GM21619 (cell line): Measurements from ENCODE around the gene PODN.

ENCODE experiments used
- ATAC-seq: cut with Tn5 transposase; IDR thresholded peaks from one replicate; pipeline ENCODE4 v1.9.1; 2021; ENCODE audit not compliant: unreplicated experiment

The PODN gene

DNA sequence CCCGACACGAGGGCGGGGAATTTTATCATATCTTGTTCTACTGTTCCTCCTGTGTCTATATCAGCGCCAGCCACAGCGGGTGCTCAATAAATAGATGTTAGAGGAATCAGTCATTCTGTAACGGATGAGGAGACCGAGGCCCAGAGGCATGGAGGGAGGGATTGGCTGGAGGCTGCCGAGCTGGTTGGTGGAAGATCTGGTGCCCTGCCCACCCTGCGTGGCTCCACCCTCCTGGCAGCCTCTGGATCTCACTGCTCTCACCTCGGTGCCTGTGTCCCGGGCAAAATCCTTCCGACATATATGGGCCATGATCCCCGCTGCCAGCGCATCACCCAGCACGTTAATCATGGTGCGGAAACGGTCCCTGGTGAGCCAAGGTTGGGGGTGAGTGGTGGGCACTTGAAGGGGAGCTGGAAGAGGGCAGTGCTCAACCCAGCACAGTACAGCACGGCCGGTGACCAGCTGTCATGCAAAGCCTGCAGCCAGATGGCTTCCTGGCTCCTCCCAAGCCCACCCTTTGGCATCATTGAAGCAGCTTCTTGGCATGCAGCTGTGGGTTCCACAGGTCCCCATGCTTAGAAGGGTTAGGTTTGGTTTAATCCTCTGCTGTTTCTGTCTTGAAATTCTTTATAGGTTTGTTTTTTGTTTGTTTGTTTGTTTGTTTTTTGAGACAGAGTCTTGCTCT is 26.7 kb downstream of the PODN start:
- ATAC-seq, result no peak

DNA sequence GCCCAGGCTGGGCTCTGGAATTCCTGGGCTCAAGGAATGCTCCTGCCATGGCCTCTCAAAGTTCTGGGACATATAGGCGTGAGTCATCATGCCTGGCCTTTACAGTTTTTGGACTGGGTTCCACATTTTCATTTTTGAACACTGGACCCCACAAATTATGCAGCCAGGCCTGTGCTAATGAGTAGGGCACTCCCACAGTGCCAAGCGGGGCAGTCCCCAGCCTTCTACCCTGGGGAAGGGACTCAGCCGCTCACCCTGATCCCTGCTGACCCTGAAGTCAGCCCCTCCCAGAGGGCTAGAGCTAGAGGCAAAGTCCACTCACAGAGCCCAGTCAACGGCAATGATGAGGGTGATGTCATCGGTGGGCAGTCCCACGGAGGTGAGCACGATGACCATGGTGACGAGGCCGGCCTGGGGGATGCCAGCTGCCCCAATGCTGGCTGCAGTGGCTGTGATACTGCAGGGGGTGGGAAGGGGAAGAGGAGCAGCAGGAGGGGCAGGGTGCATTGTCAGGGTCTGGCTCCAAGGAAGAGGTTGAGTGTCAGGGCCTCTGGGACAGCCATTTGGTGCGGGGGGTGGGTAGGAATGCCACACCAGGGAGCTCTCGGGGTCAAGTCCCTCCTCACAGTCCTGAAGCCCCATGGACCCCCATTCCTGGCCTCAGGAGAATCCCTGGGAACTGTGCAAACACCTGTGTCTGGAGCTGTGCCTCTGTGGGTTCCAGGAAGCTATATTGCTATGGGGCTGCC is 27.6 kb downstream of the PODN start:
- no peak for ATAC-seq

DNA sequence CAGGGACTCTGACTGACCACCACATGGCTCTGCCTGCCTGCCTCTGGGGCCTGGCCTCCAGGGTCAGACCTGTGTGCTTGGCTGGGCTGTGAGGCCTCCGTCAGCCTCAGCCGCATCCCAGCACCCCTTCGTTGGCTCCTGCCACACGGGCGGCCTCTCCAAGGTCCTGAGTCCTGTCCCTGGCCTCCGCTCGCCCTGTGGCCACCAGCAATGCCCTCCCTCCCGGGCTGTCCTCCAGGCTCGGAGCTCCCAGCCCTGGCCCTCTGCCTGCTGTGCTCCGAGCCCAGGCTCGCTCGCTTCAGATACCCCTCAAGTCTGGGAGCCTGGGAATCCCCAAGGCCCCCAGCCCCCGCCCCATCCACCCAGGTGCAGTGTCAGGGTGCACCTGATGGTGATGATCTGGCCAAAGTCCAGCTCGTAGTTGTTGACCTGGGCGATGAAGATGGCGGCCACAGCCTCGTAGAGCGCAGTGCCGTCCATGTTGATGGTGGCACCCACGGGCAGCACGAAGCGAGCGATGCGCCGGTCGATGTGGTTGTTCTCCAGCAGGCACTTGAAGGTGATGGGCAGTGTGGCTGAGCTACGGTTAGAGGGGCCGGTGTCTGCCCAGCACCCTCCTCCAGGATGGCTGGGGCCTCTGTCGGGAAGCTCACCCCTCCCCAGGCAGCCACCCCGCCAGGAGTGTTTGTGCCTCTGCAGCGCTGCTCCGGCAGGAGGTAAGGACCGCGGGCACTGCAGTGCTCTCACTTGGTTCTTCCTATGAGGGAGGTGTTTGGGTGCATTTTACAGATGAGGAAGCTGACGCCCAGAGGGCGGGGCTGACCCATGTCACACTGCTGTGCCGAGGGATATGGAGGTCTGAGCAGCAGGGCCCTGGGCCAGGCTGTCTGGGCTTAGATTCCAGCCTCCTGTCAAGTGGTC is 28.5 kb downstream of the PODN start:
- no peak for ATAC-seq

DNA sequence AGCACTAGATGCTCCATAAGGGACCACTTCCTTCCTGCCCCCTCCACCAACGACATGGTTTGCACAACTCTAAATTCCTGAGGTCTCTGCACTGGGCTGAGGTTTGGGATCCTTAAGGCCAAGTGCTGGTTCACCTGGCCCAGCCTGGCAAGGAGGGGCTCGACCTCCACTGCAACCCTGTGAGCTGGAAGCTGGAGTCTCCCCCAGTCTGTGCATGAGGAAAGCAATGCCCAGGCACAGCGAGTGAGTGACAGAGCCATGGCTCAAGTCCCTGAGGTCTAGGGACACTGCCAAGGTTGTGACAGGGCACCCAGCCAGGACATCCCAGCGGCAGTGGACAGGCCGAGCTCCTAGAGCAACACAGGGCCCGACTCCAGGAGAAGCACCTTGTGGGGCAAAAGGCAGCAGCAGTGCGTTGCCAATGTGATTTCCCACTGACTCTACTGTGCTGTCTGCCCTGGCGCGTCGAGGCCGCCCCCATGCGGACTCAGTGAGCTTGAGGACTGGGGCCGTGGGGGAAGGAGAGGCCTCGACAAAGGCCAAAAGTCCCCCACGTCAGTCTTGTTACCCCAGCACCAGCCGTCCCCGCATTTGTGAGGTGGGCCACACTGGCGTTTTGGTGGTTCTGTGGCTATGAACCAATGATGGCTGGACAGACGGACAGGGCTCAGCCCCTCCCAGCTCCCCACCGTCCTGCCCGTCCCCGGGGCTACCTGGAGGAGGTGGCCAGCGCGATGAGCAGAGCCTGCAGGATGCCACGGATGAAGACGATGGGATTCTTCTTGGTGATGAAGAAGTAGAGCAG is 30.0 kb downstream of the PODN start:
- no peak for ATAC-seq

DNA sequence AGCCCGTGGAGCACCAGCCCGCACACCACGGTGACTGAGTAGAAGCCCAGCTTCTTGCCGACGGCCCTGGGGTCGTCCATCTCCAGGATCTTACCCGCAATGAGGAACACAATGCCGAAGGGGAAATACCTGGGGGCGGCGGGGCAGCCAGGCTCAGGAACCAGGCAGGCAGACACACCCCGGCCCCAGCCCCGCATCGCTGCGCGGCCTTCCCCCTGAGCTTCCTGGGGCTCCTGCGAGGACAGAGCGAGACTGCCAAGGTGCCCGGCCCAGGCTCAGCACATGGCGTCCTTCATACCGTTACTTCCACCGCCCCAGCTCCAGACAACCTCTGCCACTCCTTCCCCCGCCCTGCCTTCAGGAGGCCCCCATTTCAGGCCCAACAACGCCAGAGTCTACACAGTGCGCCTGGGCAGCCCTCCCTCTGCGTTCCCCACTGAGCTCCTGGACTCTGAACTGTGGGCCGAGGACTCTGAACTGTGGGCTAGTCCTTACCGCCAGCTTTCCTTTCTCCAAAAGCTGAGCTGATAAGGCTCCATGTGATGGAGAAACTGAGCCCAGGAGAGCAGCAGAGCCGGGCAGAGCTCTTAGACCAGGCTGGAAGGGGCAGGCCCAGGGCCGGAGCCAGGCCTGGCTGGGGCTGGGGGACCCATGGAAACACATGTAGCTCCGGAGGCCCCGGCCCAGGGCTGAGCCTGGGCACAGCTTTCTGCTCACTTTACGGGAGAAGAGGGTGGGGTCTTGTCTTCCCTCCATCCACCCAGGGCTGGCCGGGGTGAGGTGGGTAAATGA is 30.8 kb downstream of the PODN start:
- ATAC-seq, result no peak

DNA sequence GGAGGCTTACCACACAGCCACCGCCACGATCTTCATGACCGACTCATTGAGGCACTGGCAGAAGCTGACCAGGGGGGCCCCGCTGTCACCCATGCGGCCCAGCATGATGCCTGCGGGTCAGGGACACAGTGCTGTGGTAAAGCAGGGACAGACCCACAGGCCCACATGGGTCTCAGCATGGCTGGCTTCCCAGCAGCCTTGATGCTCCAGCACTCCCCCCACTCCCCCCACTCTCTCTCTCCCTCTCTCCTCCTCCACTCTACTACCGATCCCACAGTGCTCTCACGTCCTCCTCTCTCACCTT is 31.4 kb downstream of the PODN start:
- no peak for ATAC-seq

DNA sequence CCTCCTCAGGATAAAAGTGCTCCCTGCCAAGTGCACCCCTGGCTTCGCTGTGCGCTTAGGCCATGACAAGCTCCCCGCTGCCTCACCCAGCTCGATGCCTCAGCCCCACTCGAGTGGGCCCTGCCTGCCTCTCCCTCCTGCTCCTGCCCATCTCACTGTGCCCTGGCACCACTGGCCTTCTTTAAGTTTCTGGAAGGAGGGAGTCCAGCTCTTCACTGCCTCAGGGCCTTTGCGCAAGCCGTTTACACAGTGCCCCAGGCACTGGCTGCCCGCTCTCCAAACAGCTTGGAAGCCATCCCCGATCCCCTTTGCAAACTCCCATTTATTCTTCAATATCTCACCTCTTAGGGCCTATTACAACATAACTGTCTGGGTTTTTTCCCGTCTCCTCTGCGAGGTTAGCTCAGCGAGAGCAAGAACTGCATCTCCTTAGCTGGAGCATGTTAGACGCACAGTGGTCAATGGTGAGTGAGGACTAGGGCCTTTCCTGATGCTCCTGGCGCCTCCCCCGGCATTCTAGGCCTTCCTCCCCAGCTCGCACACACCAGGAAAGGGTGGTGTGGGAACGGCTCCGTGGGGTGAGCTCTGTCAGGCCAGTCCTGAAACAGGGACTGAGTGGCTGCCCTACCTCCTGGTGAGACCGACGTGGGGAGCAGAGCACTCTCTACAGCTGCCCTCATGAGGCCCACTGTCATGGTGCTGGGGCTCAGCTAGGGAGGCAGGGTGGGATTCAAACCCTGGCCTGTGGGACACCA is 31.9 kb downstream of the PODN start:
- no peak for ATAC-seq

DNA sequence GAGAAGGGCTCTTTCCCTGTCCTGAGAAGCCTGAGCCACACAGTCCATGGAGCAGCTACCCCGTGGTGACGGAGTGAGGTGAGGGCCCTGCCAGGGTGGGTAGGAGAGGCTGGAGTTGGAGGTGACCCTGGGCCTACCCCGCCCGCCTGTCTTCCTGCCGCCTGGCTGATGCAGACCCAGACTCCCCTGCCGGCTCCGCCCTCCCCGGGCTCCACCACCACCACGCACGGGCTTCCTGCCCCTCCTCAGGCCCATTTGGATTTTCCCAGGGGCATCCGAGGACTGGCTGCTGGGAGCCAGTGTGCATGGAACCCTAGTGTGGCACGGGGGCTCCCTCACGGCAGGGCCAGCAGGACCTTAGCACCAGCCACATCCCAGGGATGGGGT is 32.5 kb downstream of the PODN start:
- ATAC-seq, result no peak

DNA sequence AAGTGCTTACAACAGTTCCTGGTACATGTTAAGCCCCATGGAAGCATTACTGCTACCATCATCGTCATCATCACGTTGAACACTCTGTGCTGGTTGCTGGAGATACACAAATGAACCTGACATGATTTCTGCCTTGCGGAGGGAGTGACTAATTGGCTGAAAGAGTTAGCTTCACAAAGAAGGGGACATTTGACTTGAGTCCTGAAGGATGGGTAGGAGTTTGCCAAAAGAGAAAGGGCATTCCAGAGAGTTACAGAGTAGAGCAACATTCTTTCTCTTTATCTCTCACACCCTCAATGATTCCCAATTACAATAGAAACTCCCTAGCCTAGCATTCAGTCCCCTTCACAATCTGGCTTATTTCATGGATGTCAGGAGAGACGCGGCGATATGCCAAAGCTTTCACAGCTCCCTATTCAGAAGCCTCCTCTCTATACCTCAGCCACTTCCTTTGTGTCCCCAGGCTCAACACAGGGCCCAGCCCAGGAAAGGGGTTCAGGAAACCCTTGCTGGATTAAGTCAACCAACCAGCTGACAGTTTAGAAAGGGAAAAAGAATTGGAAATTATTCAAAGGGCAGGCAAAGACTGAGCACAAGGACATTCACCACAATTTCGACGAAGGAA is 42.4 kb downstream of the PODN start:
- no peak for ATAC-seq

DNA sequence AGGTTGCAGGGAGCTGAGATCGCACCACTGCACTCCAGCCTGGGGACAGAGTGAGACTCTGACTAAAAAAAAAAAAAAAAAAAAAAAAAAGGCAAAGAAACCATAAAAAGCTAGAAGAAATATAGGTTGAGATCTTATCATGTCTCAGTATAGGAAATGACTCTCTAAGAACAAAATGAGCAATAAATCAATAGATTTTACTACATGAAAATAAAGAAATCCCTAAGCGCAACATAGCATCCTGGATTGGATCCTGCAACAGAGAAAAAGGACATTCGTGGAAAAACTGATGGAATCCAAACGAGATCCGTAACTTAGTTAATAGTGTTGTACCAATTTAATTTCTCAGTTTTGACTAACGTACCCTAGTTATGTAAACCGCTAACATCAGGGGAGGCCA is 45.1 kb downstream of the PODN start:
- no peak for ATAC-seq

DNA sequence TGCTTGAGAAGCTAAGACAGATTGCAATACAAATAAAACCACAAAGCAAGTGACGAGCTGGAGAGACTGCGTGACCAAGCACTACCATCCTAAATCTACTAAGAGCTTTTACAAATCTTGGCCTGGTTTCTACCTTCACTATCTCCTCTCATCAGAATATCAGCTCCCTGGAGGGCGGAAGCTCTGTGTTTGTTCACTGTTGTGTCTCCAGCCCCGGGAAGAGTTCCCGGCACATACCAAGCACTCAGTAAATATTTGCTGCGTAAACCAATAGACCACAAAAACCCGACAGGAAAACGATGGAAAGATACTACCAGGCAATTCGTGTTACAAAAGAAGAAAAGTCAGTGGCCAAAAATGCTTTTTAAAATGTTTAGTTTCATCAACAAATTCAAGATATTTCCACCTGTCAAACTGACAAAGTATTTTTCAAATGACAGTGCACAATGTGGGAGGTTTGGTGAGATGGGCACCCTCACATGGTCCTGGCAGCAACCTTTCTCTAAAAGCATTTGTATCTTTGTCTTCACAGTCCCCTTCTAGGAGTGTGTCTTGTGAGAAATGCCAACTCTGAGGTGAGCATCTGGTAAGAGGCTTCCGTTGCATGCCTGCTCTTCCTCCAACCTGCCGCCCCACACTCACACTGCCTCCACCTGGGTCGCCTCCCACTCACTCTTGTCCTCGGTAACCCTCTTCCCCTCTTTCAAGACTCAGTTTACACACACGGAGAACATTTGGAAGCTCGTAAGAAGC is 45.7 kb downstream of the PODN start:
- ATAC-seq, result no peak

DNA sequence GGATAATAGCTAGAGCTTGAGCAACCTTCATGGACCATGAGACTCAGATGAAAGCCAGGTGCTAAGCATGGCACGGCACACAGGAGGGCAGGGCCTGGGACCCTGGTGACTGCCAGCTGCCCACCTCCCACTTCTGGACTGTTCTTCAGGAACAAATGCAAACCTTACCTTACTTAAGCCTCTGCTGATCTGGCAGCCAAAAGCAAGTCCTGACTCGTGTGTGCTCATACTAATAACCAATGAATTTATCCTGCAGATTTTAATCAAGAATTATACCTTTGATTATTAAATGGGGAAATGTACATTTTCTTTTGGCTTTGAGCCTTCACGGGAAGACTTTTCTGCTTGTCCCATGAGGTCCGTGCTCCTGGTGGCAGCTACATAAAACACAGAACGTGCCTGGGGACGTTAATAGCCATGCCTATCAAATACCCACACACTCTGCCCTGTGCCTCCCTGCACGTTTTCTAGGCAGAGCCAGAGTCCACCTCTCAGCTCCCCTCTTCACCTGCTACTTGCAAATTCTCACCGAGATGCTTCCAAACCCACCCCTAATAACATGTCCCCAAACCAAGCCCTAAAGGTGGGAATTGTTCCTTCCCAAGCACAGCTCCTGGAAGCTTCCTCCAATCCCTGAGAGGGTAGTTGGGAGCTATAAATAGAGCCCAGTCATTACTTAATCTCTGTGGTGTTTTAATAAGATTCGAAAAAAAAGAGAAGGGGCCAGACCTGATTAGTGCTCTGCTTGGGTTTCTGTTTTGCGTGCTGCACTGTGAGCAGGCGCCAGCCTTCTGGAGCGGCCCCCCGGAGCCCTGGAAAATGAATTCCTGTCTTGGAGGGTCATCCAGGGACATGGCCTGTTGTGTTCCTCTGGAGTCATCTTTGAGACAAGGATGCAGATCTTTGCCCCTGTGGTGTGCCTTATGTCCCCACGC is 46.9 kb downstream of the PODN start:
- ATAC-seq, result no peak

DNA sequence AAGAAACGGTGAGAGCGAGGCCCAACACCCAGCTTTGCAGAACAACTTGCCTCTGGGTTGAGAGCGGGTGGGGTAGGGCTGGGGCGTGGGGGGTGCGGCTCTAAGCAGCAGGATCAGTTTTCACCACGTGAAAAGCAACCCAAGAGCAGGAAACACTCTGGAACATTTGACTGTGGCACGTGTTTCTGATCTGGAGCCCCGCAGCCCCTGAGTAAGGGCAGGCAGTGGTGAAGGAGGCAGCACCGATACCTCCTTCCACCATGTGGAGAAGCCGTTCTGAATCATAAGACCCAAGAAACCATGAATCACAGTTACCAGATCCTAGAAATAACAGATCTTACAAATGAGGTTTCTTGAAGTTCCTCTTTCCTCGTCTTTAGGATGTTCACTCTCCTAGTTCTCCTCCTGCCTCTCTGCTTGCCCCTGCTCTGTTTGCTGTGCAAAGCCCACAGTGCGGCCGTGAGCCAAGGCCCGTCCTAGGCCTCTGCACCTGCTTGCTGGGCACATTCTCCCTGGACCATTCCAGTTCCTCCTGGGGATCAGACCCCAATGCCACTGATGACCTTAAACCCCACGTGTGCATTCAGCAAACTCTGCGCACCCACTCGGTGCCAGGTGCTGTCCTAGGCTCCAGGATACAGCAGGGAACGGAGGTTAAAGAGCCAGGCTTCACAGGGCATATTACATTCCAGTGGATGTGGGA is 48.5 kb downstream of the PODN start:
- ATAC-seq, result no peak

DNA sequence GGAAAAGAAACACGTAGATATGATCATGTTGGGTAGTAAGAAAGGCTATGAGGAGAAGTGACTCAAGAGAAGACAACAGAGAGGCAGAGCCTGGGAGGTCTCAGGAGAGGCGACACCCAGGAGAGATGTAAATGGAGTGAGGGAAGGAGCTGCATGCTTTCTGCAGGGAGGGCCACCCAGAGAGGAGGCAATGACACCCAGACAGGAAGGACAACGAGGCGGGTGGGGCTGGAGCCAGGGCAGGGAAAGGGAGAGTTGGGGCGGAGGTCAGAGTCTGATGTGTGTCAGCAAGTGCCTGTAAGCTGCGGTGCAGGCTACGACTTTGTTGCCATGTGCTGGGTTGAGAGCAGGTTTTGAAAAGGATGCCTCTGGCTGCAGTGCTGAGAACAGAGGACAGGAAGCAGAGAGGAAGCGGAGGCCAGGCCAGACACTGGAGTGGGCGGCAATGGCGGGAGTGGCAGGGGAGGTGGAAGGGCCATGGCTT is 49.1 kb downstream of the PODN start:
- ATAC-seq, result no peak

DNA sequence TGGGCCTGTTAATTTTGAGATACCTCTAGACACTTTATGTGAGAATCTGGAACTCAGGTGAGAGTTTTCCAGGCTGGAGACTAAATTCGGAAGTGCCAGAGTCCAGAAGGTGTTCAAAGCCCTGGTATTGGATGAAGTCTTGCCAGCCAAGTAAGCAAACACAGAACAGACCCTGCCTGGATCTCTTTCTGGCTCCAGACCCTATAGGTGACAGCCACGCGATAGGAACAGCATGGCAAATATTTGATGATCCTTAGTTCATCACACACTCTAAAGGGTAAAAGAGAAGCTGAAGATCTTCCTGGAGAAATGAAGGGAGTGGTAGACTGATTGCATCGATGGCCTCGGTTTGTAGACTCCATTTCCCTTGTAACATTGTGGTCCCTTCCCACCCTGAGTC is 49.7 kb downstream of the PODN start:
- no peak for ATAC-seq

DNA sequence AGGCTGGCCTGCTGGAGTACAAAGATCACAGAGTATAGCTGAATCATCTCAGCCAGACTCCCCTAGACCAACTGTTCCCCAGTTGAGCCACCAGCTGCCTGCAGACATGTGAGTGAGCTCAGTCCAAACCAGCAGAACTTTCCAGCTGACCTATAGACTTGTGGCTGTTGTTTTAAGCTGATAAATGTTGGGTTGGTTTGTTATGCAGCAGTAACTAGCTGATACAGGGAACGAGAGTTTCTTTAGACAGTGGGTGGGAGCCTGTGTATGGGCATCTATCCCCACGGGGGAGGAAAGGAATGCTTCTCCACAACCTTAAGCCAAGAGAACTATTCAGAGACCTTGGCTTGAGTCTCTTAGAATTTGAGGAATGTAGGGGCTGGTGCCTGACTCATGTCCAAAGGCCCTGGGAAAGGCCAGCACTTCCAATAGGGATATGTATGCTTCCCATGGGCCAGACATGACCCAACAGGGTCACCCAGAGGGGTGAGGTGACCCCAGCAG is 50.3 kb downstream of the PODN start:
- ATAC-seq, result no peak
